Measurements from ENCODE around the gene DOCK1.

- TF ChIP-seq, protein P1, sequence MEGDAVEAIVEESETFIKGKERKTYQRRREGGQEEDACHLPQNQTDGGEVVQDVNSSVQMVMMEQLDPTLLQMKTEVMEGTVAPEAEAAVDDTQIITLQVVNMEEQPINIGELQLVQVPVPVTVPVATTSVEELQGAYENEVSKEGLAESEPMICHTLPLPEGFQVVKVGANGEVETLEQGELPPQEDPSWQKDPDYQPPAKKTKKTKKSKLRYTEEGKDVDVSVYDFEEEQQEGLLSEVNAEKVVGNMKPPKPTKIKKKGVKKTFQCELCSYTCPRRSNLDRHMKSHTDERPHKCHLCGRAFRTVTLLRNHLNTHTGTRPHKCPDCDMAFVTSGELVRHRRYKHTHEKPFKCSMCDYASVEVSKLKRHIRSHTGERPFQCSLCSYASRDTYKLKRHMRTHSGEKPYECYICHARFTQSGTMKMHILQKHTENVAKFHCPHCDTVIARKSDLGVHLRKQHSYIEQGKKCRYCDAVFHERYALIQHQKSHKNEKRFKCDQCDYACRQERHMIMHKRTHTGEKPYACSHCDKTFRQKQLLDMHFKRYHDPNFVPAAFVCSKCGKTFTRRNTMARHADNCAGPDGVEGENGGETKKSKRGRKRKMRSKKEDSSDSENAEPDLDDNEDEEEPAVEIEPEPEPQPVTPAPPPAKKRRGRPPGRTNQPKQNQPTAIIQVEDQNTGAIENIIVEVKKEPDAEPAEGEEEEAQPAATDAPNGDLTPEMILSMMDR (IDR thresholded peaks at IDR 0.05): no peak
- no peak for TF ChIP-seq POLR2AphosphoS5 (IDR thresholded peaks at IDR 0.05)
- TF ChIP-seq POLR2A (IDR thresholded peaks at IDR 0.05): no peak
- TF ChIP-seq EP300 (IDR thresholded peaks at IDR 0.05): no peak
Observed at GRCh38 chr10:126913316-126913715, 8.1 kb downstream of the DOCK1 start.
